ENCODE data around the gene TP73.

The TP73 gene

DNA sequence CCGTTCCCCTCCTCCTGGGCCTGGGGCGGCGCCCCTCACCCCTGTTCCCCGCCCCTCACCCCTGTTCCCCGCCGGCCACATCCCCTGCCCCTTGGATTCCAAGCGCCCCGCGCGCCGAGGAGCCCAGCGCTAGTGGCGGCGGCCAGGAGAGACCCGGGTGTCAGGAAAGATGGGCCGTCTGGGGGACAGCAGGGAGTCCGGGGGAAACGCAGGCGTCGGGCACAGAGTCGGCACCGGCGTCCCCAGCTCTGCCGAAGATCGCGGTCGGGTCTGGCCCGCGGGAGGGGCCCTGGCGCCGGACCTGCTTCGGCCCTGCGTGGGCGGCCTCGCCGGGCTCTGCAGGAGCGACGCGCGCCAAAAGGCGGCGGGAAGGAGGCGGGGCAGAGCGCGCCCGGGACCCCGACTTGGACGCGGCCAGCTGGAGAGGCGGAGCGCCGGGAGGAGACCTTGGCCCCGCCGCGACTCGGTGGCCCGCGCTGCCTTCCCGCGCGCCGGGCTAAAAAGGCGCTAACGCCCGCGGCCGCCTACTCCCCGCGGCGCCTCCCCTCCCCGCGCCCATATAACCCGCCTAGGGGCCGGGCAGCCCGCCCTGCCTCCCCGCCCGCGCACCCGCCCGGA, at the start of gene TP73:
Gene TP73, plus strand, starts transcription at position 587 of the 618 bp plus-strand sequence. CDS start 29,850 bp downstream, outside the sequence.
- no peak for TF ChIP-seq POLR2A (IDR thresholded peaks at IDR 0.05; ENCODE audit: low read depth, low read length)
- DNase-seq (ENCODE audit: insufficient read length, low spot score) (no peak), FAIRE-seq (no peak)

GRCh38 chr1:3603156-3603555, 49.2 kb upstream of the TP73 start:
- no peak for TF ChIP-seq POLR2A (IDR thresholded peaks at IDR 0.05; ENCODE audit: low read depth, low read length)
- DNase-seq (ENCODE audit: insufficient read length, low spot score) (no peak), FAIRE-seq (no peak)

DNA sequence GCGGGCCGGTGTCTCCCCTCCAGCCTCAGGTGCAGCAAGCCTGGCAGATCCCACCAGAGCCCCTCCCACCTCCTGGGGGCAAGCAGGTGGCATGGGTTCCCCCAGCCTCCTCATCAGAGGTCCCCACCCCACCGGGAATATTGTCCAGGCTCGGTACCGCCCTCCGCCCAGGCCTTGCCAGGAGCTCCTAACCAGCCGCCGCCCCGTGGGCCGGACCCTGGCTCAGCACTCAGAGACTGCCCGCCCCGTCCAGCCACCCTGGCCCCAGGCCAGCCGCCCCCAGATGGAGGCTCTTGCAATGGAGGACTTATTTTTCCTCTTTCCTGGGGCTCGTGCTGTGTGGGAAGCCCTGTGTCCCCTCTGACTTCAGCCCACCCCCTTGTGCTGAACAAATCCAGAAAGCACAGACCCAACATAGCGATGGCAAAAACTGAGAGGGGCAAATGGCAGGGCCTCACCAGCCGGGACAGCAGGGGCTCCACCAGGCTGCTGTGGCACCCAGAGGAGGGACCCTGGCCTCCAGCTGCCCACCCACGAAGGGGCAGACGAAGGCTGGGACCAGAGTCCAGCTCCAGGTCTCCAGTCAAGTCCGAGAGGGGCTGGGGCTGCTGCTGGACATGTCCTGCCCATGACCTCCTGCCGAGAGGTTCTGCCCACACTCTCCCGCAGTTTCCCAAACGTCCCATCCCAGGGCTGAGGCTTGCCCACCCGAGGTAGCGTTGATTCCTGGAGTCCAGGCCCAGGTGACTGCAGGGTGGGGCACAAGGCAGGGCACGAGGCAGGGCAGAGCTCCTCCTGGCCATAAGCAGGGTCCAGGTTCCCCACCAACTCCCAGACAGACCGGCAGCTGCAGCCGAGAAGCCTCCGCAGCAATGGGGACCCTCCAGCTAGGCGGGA, 48.5 kb upstream of the TP73 start:
- no peak for TF ChIP-seq POLR2A (IDR thresholded peaks at IDR 0.05; ENCODE audit: low read depth, low read length)
- DNase-seq (ENCODE audit: insufficient read length, low spot score) = no peak
- no peak for FAIRE-seq

- DNase-seq (ENCODE audit: insufficient read length, low spot score) (no peak), FAIRE-seq (no peak)
- no peak for TF ChIP-seq POLR2A (IDR thresholded peaks at IDR 0.05; ENCODE audit: low read depth, low read length)
Observed at GRCh38 chr1:3604468-3604974, 47.8 kb upstream of the TP73 start.

- TF ChIP-seq POLR2A (IDR thresholded peaks at IDR 0.05; ENCODE audit: low read depth, low read length) = no peak
- DNase-seq (ENCODE audit: insufficient read length, low spot score) (no peak), FAIRE-seq (no peak)
Observed at GRCh38 chr1:3604997-3605823, 47.1 kb upstream of the TP73 start.

DNA sequence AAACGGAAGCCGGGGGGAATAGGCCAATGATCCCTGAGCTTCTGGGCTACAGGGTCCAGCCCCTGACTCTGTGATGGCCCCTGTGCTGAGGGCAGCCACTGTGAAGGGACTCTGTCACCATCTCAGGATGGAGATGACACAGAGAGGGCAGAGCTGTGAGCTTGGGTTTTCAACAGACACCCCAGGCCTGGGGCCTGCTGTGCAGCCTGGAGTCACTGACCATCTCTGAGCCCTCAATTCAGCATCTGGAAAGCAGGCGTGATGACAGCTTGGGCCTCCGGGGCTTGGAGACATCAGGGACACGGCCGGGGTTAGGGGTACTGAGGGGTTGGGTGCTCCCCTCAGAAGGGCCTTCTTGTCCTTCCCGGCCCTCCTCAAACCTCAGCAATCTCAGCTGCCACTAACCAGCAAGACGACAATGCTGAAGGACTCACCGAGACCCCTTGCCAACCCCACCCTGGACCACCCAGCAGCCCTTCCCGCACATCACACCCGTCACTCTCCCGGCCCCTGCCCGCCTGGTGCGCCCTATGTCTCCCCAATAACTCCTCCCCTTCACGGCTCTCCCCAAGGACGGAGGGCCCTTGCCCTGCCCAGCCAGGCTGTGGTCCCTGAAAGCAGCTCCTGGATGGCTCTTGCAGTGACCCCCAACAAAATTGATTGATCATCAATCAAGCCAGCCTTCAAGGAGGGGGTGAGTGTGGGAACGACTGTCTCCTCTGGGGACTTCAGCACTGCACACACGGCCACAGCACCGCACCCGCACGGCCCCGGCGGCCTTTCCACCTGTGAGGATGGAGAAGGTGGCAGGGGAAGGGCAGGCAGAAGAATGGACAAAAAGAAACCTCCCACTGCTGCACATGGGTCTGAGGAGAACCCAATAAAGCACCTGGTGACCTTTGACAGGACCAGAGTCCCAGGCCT, 45.3 kb upstream of the TP73 start:
- DNase-seq (ENCODE audit: insufficient read length, low spot score) = no peak
- FAIRE-seq = no peak
- no peak for TF ChIP-seq POLR2A (IDR thresholded peaks at IDR 0.05; ENCODE audit: low read depth, low read length)

DNA sequence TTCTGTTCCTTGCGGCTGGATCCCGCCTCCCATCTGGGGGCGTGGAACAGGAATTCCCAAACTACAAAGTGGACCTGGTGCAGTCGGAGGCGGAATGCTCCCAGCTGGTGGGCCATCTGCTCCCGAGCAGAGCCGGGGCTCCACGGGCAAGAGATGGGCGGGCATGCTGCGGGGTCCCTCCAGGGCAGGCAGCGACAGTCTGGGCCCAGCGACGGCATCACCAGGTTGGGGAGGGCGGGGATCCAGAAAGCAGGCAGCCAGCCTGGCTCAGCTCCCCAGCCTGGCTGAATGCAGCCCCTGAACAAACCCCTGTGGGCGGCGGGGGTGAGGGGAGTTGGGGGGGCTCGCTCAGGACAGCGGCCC, 44.6 kb upstream of the TP73 start:
- FAIRE-seq = no peak
- no peak for DNase-seq (ENCODE audit: insufficient read length, low spot score)
- TF ChIP-seq POLR2A (IDR thresholded peaks at IDR 0.05; ENCODE audit: low read depth, low read length) = no peak

- DNase-seq (ENCODE audit: insufficient read length, low spot score) (no peak), FAIRE-seq (no peak)
- no peak for TF ChIP-seq POLR2A (IDR thresholded peaks at IDR 0.05; ENCODE audit: low read depth, low read length)
Observed at GRCh38 chr1:3608154-3608553, 44.2 kb upstream of the TP73 start.

- DNase-seq (ENCODE audit: insufficient read length, low spot score) (no peak), FAIRE-seq (no peak)
- no peak for TF ChIP-seq POLR2A (IDR thresholded peaks at IDR 0.05; ENCODE audit: low read depth, low read length)
Observed at GRCh38 chr1:3609016-3609768, 43.1 kb upstream of the TP73 start.

DNA sequence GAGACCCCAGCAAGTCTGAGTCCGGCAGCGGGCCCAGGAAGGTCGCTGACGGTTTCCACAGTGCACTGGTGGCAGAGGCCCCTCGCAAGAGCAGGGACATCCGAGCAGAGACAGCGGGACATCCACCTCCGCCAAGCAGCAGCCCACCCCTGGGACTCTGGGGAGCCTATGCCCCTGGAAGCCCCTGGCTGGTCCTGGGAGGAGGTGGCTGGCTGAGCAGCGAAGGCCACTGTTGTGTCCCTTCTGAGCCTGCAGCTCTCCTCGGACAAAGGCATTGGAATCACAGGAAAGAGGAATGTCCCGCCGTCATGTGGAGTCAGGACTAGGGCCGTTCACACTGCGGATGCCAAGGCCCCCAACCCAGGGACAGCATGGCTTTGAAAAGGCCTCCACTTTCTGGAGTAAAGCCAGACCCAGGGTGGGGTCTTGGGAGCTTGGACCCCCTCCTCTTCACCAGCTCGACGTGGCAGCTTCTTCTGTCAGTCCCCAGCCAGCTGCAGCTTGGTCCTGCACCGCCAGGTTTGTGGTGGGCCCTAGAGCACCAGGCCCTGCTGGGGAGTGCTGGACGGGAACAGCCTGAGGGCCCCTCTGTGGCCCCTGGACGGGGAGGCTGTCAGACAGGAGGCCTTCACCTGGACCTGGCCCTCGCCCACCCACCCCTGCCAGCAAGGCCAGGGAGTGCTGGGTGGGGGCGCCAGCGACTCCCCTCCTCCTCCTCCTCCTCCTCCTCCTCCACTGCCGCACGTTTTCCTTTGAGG, 42.4 kb upstream of the TP73 start:
- no peak for DNase-seq (ENCODE audit: insufficient read length, low spot score)
- FAIRE-seq = no peak
- no peak for TF ChIP-seq POLR2A (IDR thresholded peaks at IDR 0.05; ENCODE audit: low read depth, low read length)

GRCh38 chr1:3610527-3611169, 41.7 kb upstream of the TP73 start:
- no peak for FAIRE-seq
- no peak for DNase-seq (ENCODE audit: insufficient read length, low spot score)
- TF ChIP-seq POLR2A (IDR thresholded peaks at IDR 0.05; ENCODE audit: low read depth, low read length) = no peak

Measured in H54 (cell line).